RWPE2 (cell line): ENCODE data around the gene USP7.

ENCODE experiments used
- ATAC-seq: fragments of 200-7000 bp; cut with Tn5 transposase; 3 replicates; pipeline ENCODE4 v1.9.1; 2021; ENCODE audit warnings: low read depth
- DNase-seq: peaks from one replicate; pipeline ENCODE4 v3.0.0-alpha.2; 2020; ENCODE audit warnings: low spot score
- H3K27ac ChIP-seq: fragments of 450-650 bp; 2 replicates; pipeline ENCODE4 v1.5.1; 2017; ENCODE audit warnings: mild to moderate bottlenecking; ENCODE audit not compliant: poor library complexity, severe bottlenecking
- H3K27me3 ChIP-seq: fragments of 250-450 bp; sonication (Bioruptor Pico); 2 replicates; pipeline ENCODE4 v1.5.1; 2021; ENCODE audit warnings: mild to moderate bottlenecking, moderate library complexity; ENCODE audit not compliant: insufficient read depth, poor library complexity, severe bottlenecking
- H3K36me3 ChIP-seq: fragments of 250-450 bp; sonication (Bioruptor Pico); 2 replicates; pipeline ENCODE4 v1.5.1; 2020; ENCODE audit warnings: low read depth, mild to moderate bottlenecking, moderate library complexity
- H3K4me1 ChIP-seq: fragments of 250-450 bp; sonication (Bioruptor Pico); 2 replicates; pipeline ENCODE4 v1.5.1; 2021; ENCODE audit warnings: mild to moderate bottlenecking, moderate library complexity; ENCODE audit not compliant: insufficient read depth, poor library complexity, severe bottlenecking
- H3K4me3 ChIP-seq: fragments of 250-450 bp; sonication (Bioruptor Pico); 2 replicates; pipeline ENCODE4 v1.5.1; 2021; ENCODE audit warnings: mild to moderate bottlenecking, moderate library complexity; ENCODE audit not compliant: severe bottlenecking
- H3K9me3 ChIP-seq: fragments of 250-450 bp; sonication (Bioruptor Pico); 2 replicates; pipeline ENCODE4 v1.5.1; 2021; ENCODE audit warnings: mild to moderate bottlenecking, moderate library complexity; ENCODE audit not compliant: severe bottlenecking
- CTCF ChIP-seq: fragments of 450-650 bp; IDR thresholded peaks from one replicate; pipeline ENCODE4 v1.5.1; 2017; ENCODE audit warnings: mild to moderate bottlenecking, moderate library complexity; ENCODE audit not compliant: poor library complexity, severe bottlenecking

The USP7 gene

GRCh38 chr16:8851761-8852403 is 111.8 kb downstream of the USP7 start:
- ATAC-seq = no peak

GRCh38 chr16:8850279-8850885 is 113.3 kb downstream of the USP7 start:
- H3K27ac ChIP-seq = peak overlapping the region; percentile 98
- H3K9me3 ChIP-seq = no peaks in the 10 kb centered on the region
- peaks cover 35% of the 10 kb centered on the region for H3K4me1 ChIP-seq
- H3K36me3 ChIP-seq = peaks cover 63% of the 10 kb centered on the region
- H3K27me3 ChIP-seq = no peaks in the 10 kb centered on the region
- no peak for TF ChIP-seq CTCF
- no peak overlapping the region for H3K4me3 ChIP-seq
- ATAC-seq (peak; percentile 81), DNase-seq (peak; percentile 91)

More at GRCh38 chr16:8851761-8852403, 111.8 kb downstream of the USP7 start:
- peaks cover 72% of the 10 kb centered on the region for H3K36me3 ChIP-seq
- H3K9me3 ChIP-seq = no peaks in the 10 kb centered on the region
- TF ChIP-seq CTCF = no peak
- H3K27ac ChIP-seq = peak overlapping the region; percentile 98
- DNase-seq = no peak
- H3K27me3 ChIP-seq = no peaks in the 10 kb centered on the region
- H3K4me1 ChIP-seq = peaks cover 35% of the 10 kb centered on the region
- H3K4me3 ChIP-seq = no peak overlapping the region

- peak; percentile 84 for DNase-seq
- no peaks in the 10 kb centered on the region for H3K9me3 ChIP-seq
- no peak overlapping the region for H3K4me3 ChIP-seq
- peaks cover 54% of the 10 kb centered on the region for H3K36me3 ChIP-seq
- peak; percentile 48 for ATAC-seq
- H3K4me1 ChIP-seq = peaks cover 35% of the 10 kb centered on the region
- H3K27me3 ChIP-seq = no peaks in the 10 kb centered on the region
- peak overlapping the region; percentile 98 for H3K27ac ChIP-seq
- TF ChIP-seq CTCF = no peak
Measured at GRCh38 chr16:8849411-8850011, 114.2 kb downstream of the USP7 start.

DNA sequence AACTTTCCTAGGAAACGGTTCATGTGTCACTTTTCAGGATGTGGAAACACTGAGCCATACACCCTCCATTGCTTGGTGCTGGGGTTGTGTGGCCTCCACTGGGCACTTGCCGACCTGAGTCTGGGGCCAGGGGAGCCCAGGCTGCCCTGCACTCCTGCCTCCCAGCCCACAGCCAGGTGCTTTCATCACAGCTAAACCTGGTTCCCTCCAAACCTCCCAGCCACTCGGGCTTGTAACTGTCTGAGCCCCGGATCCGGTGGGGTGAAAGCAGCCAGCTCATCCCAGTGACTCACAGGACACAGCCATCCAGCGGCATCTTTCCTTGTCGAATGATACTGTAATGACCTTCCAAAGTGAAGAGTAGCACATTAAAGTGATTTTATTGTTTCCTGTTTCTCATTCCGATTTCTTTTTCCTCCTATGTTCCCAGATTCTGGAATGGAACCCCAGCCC is 114.7 kb downstream of the USP7 start:
- no peaks in the 10 kb centered on the region for H3K27me3 ChIP-seq
- no peak overlapping the region for H3K4me3 ChIP-seq
- peak overlapping the region; percentile 98 for H3K27ac ChIP-seq
- peaks cover 50% of the 10 kb centered on the region for H3K36me3 ChIP-seq
- peak; percentile 91 for DNase-seq
- ATAC-seq = peak; percentile 73
- peaks cover 35% of the 10 kb centered on the region for H3K4me1 ChIP-seq
- TF ChIP-seq CTCF = no peak
- H3K9me3 ChIP-seq = no peaks in the 10 kb centered on the region
